Activated B cell treated with CpG ODN at 0.5 μM for 24 hours (primary cell): ENCODE measurements around the gene RAP1GAP2. TPM values are rescaled to one million over a fixed set of nuclear protein-coding genes. Genes with fewer than 3 reads are reported as not detected.

Source experiments
- ATAC-seq: fragments of 200-7000 bp; cut with Tn5 transposase; one replicate; pipeline ENCODE4 v1.10.0; 2021; ENCODE audit warnings: low read depth, mild to moderate bottlenecking, moderate library complexity
- CTCF ChIA-PET: fragments of 350-600 bp; sonication (Branson Sonifier 250); formaldehyde crosslinking; loops from one replicate; lab custom pipeline; 2021; ENCODE audit warnings: antibody characterized with exemption; lab: Charles Lee
- POLR2A ChIA-PET: fragments of 350-600 bp; sonication (Branson Sonifier 250); formaldehyde crosslinking; loops from one replicate; lab custom pipeline; 2021; ENCODE audit warnings: antibody characterized with exemption; lab: Charles Lee
- DNase-seq: peaks from one replicate; pipeline ENCODE4 v3.0.0; 2022
- H3K27ac Mint-ChIP-seq: one replicate; pipeline ENCODE4 v1.8.0; 2020; ENCODE audit warnings: mixed read lengths
- H3K27me3 Mint-ChIP-seq: one replicate; pipeline ENCODE4 v1.8.0; 2021; ENCODE audit warnings: mixed read lengths
- H3K36me3 Mint-ChIP-seq: one replicate; pipeline ENCODE4 v1.8.0; 2021; ENCODE audit warnings: low read depth, mixed read lengths
- H3K4me1 Mint-ChIP-seq: one replicate; pipeline ENCODE4 v1.8.0; 2021; ENCODE audit warnings: mixed read lengths
- H3K4me3 Mint-ChIP-seq: one replicate; pipeline ENCODE4 v1.8.0; 2020; ENCODE audit warnings: mild to moderate bottlenecking, mixed read lengths
- H3K9me3 Mint-ChIP-seq: one replicate; pipeline ENCODE4 v1.8.0; 2020; ENCODE audit warnings: mixed read lengths
- CTCF ChIP-seq: fragments of 200-600 bp; IDR thresholded peaks from one replicate; pipeline ENCODE4 v1.8.0; 2022; ENCODE audit warnings: antibody characterized with exemption, mild to moderate bottlenecking
- intact Hi-C: fragments of 100-400 bp; cut with micrococcal nuclease; formaldehyde crosslinking; loops from one replicate; pipeline ENCODE4 v1.15.1; 2024
- total RNA-seq: library from RNA; stranded (reverse); gene quantifications from 2 replicates; pipeline ENCODE4 v1.2.3, GENCODE V29; 2022

The RAP1GAP2 gene
- total RNA-seq, 1 donor from 2014 or later: 2.6 TPM

GRCh38 chr17:3003296-3004149, 207.3 kb downstream of the RAP1GAP2 start:
- peak overlapping the region; percentile 72 for H3K4me3 Mint-ChIP-seq
- intact Hi-C loops: loop anchor here (2.0 to 5.0 kb wide), 6 partner anchors 51 to 411 kb away; partner anchors contain the start of genes CLUH and PAFAH1B1
- peak; percentile 51 for DNase-seq
- H3K9me3 Mint-ChIP-seq: no peaks in the 10 kb centered on the region
- peak overlapping the region; percentile 88 for H3K27ac Mint-ChIP-seq
- TF ChIP-seq CTCF: no peak
- POLR2A ChIA-PET: interaction anchor here (0.5 to 3.0 kb wide), 17 partner anchors 9 to 1604 kb away, joined by 3 to 18 read pairs (median 4); partner anchors contain the start of gene P2RX5
- peaks cover 41% of the 10 kb centered on the region for H3K4me1 Mint-ChIP-seq
- no peaks in the 10 kb centered on the region for H3K27me3 Mint-ChIP-seq
- H3K36me3 Mint-ChIP-seq: peaks cover 18% of the 10 kb centered on the region
- peak; percentile 49 for ATAC-seq
- CTCF ChIA-PET: interaction anchor here (0.7 to 2.3 kb wide), 7 partner anchors 10 to 218 kb away, joined by 3 to 14 read pairs (median 5); no protein-coding TSS in a partner anchor

- peaks cover 26% of the 10 kb centered on the region for H3K36me3 Mint-ChIP-seq
- no peak for TF ChIP-seq CTCF
- POLR2A ChIA-PET: interaction anchor here (0.5 to 3.0 kb wide), 15 partner anchors 13 to 1605 kb away, joined by 3 to 18 read pairs (median 5); no protein-coding TSS in a partner anchor
- ATAC-seq (peak; percentile 55), DNase-seq (peak; percentile 80)
- peak overlapping the region; percentile 72 for H3K4me3 Mint-ChIP-seq
- H3K27me3 Mint-ChIP-seq: no peaks in the 10 kb centered on the region
- peaks cover 41% of the 10 kb centered on the region for H3K4me1 Mint-ChIP-seq
- H3K9me3 Mint-ChIP-seq: no peaks in the 10 kb centered on the region
- intact Hi-C loops: loop anchor here (5.0 kb wide), 2 partner anchors 52 to 412 kb away; partner anchors contain the start of gene PAFAH1B1
- H3K27ac Mint-ChIP-seq: peak overlapping the region; percentile 88
- CTCF ChIA-PET: interaction anchor here (1.1 to 2.3 kb wide), 4 partner anchors 9 to 218 kb away, joined by 3 to 14 read pairs (median 6); no protein-coding TSS in a partner anchor
Observed at GRCh38 chr17:3004150-3004801, 208.0 kb downstream of the RAP1GAP2 start.

GRCh38 chr17:3004925-3005324, 208.7 kb downstream of the RAP1GAP2 start:
- TF ChIP-seq CTCF: no peak
- no peak for DNase-seq
- H3K4me3 Mint-ChIP-seq: peak overlapping the region; percentile 72
- ChIA-PET POLR2A (interaction anchor here (0.7 to 3.0 kb wide), 4 partner anchors 152 to 1119 kb away, joined by 3 to 18 read pairs (median 8); no protein-coding TSS in a partner anchor), CTCF (interaction anchor here (0.6 to 2.3 kb wide), 4 partner anchors 8 to 219 kb away, joined by 3 to 14 read pairs (median 5); no protein-coding TSS in a partner anchor)
- no peak for ATAC-seq
- H3K36me3 Mint-ChIP-seq: peaks cover 30% of the 10 kb centered on the region
- H3K9me3 Mint-ChIP-seq: no peaks in the 10 kb centered on the region
- intact Hi-C loops: loop anchor here (5.0 kb wide), 2 partner anchors 53 to 413 kb away; partner anchors contain the start of gene PAFAH1B1
- H3K4me1 Mint-ChIP-seq: peaks cover 41% of the 10 kb centered on the region
- no peaks in the 10 kb centered on the region for H3K27me3 Mint-ChIP-seq
- peak overlapping the region; percentile 88 for H3K27ac Mint-ChIP-seq

GRCh38 chr17:3005696-3006095, 209.5 kb downstream of the RAP1GAP2 start:
- ATAC-seq (no peak), DNase-seq (no peak)
- ChIA-PET POLR2A (interaction anchor here (0.6 to 1.0 kb wide), 2 partner anchors 192 to 219 kb away, joined by 3 read pairs; no protein-coding TSS in a partner anchor), CTCF (interaction anchor here (0.6 to 2.3 kb wide), 3 partner anchors 7 to 219 kb away, joined by 3 to 14 read pairs (median 7); no protein-coding TSS in a partner anchor)
- no peak overlapping the region for H3K4me3 Mint-ChIP-seq
- peaks cover 41% of the 10 kb centered on the region for H3K4me1 Mint-ChIP-seq
- TF ChIP-seq CTCF: no peak
- H3K36me3 Mint-ChIP-seq: peaks cover 35% of the 10 kb centered on the region
- no peaks in the 10 kb centered on the region for H3K27me3 Mint-ChIP-seq
- no peak overlapping the region for H3K27ac Mint-ChIP-seq
- intact Hi-C loops: no loop called here
- no peaks in the 10 kb centered on the region for H3K9me3 Mint-ChIP-seq
